Measurements from ENCODE around the gene MYOZ2. TPM values are rescaled to one million over a fixed set of nuclear protein-coding genes. Genes with fewer than 3 reads are reported as not detected.

MYOZ2 gene
- total and polyA plus RNA-seq, 8 donors: 0.06 to 0.43 (median 0.20) TPM; not detected in 4

- TF ChIP-seq, protein P1, sequence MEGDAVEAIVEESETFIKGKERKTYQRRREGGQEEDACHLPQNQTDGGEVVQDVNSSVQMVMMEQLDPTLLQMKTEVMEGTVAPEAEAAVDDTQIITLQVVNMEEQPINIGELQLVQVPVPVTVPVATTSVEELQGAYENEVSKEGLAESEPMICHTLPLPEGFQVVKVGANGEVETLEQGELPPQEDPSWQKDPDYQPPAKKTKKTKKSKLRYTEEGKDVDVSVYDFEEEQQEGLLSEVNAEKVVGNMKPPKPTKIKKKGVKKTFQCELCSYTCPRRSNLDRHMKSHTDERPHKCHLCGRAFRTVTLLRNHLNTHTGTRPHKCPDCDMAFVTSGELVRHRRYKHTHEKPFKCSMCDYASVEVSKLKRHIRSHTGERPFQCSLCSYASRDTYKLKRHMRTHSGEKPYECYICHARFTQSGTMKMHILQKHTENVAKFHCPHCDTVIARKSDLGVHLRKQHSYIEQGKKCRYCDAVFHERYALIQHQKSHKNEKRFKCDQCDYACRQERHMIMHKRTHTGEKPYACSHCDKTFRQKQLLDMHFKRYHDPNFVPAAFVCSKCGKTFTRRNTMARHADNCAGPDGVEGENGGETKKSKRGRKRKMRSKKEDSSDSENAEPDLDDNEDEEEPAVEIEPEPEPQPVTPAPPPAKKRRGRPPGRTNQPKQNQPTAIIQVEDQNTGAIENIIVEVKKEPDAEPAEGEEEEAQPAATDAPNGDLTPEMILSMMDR (IDR thresholded peaks at IDR 0.05): no peak
- FAIRE-seq (peak; percentile 67), DNase-seq (no peak), ATAC-seq (peak; percentile 67 to 96 (median 82))
- Histone ChIP-seq H3K27ac (peak overlapping the region in 1 of 4 donors; percentile 40), H3K4me1 (peaks cover 0 to 8% (median 0%) of the 10 kb centered on the region in 3 donors), H3K36me3 (no peaks in the 10 kb centered on the region), H3K4me3 (no peak overlapping the region), H3K9me3 (no peaks in the 10 kb centered on the region), H3K27me3 (no peaks in the 10 kb centered on the region)
- intact Hi-C loops (cut with DNase I): no loop called here
Observed at GRCh38 chr4:119113033-119113655, 22.5 kb upstream of the MYOZ2 start.

GRCh38 chr4:119116021-119116420 lies 19.6 kb upstream of the MYOZ2 start:
- 94 to 95% methylated on average over 4 of the region's 4 CpGs for WGBS, 2 donors
- TF ChIP-seq, protein P1 (IDR thresholded peaks at IDR 0.05): no peak
- DNase-seq (no peak), FAIRE-seq (no peak), ATAC-seq (no peak)
- H3K4me1 ChIP-seq: peaks cover 0 to 8% (median 0%) of the 10 kb centered on the region in 3 donors
- H3K9me3 ChIP-seq: no peaks in the 10 kb centered on the region
- no peak overlapping the region for H3K27ac ChIP-seq
- H3K36me3 ChIP-seq: no peaks in the 10 kb centered on the region
- no peaks in the 10 kb centered on the region for H3K27me3 ChIP-seq
- H3K4me3 ChIP-seq: no peak overlapping the region
- intact Hi-C loops (cut with DNase I): no loop called here

DNA sequence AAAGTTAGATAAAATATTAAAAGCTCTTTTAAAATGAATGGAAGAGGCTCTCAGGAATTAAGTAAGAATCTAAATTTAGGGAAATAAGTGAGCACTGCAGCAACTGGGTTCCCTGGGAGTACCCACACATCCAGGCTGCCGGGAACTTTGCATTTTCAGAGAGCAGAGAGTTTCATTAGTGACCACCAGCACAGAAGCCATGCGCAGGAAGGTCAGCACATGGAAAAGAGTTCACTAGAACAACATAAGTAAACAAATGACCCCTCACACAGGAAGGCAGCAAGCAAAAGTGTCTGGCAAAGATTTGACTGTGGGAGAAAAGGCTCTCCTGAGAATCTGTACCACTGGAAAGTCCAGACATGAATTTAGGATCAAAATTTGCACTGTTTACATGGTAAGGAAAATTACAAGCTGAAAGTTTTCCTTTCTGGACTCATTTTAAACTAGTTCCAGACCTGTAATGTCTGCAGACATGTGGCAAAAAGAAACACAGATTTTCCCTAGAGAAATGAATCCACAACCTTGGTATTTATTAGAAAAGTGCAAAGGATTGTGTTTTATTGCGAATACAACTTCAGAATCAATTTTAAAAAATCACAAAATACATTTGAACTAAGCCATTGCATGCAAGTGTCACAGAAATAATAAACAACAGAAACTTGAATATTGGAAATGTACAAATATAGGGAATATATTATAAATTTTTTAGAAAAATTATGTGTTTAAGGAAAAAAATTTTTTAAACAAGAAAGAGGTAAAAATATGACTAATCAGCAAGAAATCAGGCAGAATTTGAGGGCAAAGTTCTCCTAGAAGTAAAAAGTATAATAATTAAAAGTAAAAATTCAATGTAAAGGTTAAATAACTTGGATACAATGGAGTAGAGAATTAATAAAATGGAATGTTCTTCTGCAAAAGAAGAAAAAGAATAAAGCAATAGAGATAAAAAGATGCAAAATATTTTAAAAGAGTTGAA lies 18.4 kb upstream of the MYOZ2 start:
- no peaks in the 10 kb centered on the region for H3K27me3 ChIP-seq
- H3K4me3 ChIP-seq: no peak overlapping the region
- H3K9me3 ChIP-seq: no peaks in the 10 kb centered on the region
- TF ChIP-seq, protein P1 (IDR thresholded peaks at IDR 0.05): no peak
- WGBS, 2 donors: 73 to 76% methylated on average over 3 of the region's 3 CpGs
- H3K4me1 ChIP-seq: peaks cover 0 to 8% (median 0%) of the 10 kb centered on the region in 3 donors
- H3K36me3 ChIP-seq: no peaks in the 10 kb centered on the region
- FAIRE-seq: no peak
- DNase-seq: no peak
- intact Hi-C loops (cut with DNase I): no loop called here
- H3K27ac ChIP-seq: no peak overlapping the region
- no peak for ATAC-seq

GRCh38 chr4:119118397-119118796 lies 17.2 kb upstream of the MYOZ2 start:
- WGBS, 2 donors: 88 to 91% methylated on average over 2 of the region's 2 CpGs

More at GRCh38 chr4:119118397-119118796, 17.2 kb upstream of the MYOZ2 start:
- H3K27me3 ChIP-seq: no peaks in the 10 kb centered on the region
- peak in 2 of 4 donors; percentile 58 to 59 for ATAC-seq
- no peak for DNase-seq
- TF ChIP-seq, protein P1 (IDR thresholded peaks at IDR 0.05): no peak
- no peak overlapping the region for H3K4me3 ChIP-seq
- no peaks in the 10 kb centered on the region for H3K36me3 ChIP-seq
- FAIRE-seq: no peak
- H3K9me3 ChIP-seq: no peaks in the 10 kb centered on the region
- H3K27ac ChIP-seq: no peak overlapping the region
- peaks cover 0 to 7% (median 0%) of the 10 kb centered on the region in 3 donors for H3K4me1 ChIP-seq
- intact Hi-C loops (cut with DNase I): no loop called here

Data from pancreas (tissue), 10 donors.